ENCODE results near the gene MYO1D.
A peak's percentile ranks its signal among the peaks of the same experiment; 100 is the strongest.
"Not testable (repeated sequence)": the region's sequence is repeated elsewhere in the genome, so short reads cannot be mapped to it uniquely, and the experiment has no call there.

The MYO1D gene

GRCh38 chr17:32720671-32721070 lies 156.3 kb downstream of the MYO1D start:
- DNase-seq: no peak

DNA sequence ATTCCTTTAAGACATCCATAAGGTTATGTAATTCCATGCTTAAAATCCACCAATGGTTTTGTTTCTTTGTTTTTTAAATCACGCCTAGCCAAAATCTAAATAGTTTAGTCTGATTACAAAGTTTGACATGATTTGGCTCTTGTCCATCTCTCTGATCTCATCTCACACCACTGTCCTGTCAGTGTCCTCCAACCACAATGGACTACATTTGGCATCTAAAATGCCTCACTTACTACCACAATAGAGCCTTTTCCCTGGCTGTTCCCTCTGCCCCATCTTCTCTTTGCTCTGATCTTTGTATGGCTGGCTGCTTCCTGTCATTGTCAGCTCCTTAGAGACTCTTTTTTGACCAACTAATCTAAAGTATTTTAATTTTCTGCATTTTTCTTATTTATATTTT lies 157.2 kb downstream of the MYO1D start:
- no peak for DNase-seq

DNA sequence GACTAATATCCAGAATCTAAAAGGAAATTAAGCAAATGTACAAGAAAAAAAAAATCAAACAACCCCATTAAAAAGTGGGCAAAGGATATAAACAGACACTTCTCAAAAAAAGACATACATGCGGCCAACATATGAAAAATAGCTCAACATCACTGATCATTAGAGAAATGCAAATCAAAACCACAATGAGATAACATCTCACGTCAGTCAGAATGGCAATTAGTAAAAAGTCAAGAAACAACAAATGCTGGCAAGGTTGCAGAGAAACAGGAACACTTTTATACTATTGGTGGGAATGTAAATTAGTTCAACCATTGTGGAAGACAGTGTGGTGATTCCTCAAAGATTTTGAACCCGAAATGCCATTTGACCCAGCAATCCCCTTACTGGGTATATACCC lies 162.0 kb downstream of the MYO1D start:
- DNase-seq: not testable (repeated sequence)

DNA sequence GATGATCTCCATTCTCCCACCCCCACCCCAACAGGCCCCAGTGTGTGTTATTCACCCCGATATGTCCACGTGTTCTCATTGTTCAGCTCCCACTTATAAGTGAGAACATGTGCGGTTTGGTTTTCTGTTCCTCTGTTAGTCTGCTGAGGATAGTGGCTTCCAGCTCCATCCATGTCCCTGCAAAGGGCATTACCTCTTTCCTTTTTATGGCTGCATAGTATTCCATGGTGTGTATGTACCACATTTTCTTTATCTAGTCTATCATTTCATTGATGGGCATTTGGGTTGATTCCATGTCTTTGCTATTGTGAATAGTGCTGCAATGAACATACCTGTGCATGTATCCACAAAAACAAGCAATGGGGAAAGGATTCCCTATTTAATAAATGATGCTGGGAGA lies 162.7 kb downstream of the MYO1D start:
- not testable (repeated sequence) for DNase-seq

- no peak for DNase-seq
Observed at GRCh38 chr17:32713081-32713480, 163.8 kb downstream of the MYO1D start.

GRCh38 chr17:32709562-32709961 lies 167.4 kb downstream of the MYO1D start:
- DNase-seq: no peak

DNA sequence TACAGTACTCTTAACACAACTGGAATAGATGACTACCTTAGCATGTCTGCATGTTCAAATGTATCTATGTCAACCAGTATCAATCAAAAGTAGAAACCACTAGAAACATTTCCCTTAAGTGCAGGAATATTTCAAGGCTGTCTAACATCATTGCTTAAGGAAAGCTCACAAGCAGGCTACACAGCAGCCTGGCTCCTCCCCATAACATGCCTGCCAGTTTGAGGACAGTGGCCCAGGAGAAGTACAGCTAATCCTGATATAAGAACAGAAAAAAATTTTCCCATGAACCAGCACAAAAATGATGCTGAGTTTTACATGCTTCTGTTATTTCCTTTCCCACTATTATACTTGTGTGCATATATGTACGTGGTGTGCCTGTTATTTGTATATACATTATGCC lies 175.1 kb downstream of the MYO1D start:
- DNase-seq: no peak

DNA sequence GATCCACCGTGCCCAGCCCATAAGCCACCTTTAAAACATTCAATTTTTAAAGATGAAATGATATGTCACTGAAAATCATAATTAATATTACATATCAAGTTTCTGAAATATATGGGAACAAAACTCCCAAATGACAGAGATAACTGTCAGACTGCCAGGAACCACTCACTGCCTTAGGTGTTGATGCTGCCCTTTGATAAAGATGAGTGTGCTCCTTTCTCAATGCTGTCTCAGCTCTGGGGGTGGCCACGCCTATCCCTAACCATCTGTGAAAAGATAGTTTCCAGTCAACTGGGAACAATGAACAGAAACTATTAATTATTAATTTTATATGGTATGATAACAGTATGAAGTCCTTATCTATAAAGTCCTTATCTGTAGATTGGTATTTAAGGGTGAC lies 177.7 kb downstream of the MYO1D start:
- DNase-seq: no peak

- no peak for DNase-seq
Observed at GRCh38 chr17:32697728-32698625, 178.9 kb downstream of the MYO1D start.

DNA sequence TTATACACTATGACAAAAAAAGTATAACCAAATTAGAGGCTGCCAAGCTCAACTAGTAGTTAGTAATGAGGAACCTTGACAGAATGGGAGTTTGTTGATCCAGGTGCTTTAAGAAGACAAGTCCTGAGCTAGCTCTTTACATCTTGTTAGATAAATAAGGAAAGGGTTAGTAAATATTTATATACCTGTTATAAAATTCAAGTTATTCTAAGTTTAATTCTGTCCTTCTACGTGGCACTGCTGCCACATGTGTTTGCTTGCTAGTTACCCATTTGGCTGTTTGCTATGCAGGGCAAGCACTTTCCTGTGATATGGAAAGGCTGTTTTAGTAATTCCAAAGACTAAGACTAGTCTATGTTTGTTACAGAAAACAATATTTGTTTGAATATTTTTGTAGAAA lies 180.5 kb downstream of the MYO1D start:
- DNase-seq: no peak

GRCh38 chr17:32695864-32696263 lies 181.1 kb downstream of the MYO1D start:
- no peak for DNase-seq

GRCh38 chr17:32693194-32693897 lies 183.6 kb downstream of the MYO1D start:
- DNase-seq: no peak

- no peak for DNase-seq
Observed at GRCh38 chr17:32692179-32692578, 184.7 kb downstream of the MYO1D start.

- DNase-seq: no peak
Observed at GRCh38 chr17:32689348-32689747, 187.6 kb downstream of the MYO1D start.

DNA sequence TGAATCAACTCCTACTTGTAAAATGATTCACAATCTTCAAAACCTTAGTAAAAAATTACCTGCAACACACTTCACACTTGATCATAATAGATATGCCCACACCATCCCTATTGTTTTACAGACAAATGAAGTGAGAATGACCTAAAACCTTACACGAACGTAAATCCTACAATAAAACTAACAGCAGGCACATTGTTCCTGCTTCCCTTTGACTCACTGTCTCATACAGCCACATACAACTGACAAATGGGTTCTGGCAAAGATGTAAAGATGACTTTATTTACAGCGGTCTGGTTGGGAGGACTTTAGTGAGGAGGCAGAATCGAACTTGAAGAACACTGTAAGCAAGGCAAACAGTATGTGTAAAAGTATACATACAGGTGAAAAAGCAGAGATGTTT lies 188.7 kb downstream of the MYO1D start:
- no peak for DNase-seq

DNA sequence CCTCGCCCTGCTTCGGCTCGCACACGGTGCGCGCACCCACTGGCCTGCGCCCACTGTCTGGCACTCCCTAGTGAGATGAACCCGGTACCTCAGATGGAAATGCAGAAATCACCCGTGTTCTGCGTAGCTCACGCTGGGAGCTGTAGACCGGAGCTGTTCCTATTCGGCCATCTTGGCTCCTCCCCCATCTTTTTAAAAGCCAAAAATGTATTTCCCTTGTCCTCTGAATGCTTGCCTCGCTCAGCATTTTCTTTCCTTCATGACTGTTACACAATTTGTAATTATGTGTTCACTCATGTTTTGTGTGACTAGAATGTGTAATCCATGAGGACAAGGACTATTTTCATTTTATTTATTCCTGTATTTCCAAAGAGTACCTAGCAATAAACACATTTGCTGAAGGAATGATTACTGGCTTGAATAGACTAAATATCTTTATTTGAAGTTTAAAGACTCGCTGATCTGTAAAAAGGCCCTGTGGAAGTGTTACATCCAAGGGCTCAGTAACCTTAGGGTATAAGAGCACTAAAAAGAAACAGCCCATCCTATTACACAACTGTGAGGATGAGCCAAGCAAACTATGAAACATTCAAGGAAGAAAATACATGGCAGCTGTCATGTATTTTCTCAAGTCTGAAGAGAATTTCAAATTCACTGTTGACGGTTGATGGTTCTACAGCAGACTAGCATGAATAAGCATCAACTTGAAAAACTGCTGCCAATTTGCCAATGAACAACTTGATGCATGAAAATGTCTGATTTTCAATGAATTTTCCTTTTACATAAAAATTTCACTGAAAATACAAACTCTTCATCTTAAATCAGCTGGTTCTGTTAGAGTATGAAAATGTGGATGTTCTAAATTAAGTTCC lies 192.6 kb downstream of the MYO1D start:
- no peak for DNase-seq

DNA sequence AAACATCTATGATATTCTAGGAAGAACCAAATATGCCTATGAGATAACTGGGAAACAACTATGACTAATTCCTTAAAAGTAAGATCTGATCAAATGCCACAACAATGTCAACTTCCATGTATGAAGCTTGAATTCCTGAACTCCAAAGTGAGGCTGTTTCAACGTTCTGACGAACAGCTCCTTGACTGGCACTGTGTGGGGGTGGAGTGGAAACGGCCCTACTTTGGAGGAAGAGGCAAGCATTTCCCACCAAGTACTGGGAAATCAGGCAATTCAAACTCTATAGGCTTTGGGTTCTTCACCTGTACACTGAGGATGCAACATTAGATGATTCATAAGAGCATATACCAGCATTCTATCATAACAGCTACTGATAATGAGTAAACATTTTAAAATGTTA lies 203.0 kb downstream of the MYO1D start:
- DNase-seq: no peak

- no peak for DNase-seq
Observed at GRCh38 chr17:32672711-32673110, 204.2 kb downstream of the MYO1D start.

GRCh38 chr17:32671896-32672295 lies 205.0 kb downstream of the MYO1D start:
- peak; percentile 40 for DNase-seq

DNA sequence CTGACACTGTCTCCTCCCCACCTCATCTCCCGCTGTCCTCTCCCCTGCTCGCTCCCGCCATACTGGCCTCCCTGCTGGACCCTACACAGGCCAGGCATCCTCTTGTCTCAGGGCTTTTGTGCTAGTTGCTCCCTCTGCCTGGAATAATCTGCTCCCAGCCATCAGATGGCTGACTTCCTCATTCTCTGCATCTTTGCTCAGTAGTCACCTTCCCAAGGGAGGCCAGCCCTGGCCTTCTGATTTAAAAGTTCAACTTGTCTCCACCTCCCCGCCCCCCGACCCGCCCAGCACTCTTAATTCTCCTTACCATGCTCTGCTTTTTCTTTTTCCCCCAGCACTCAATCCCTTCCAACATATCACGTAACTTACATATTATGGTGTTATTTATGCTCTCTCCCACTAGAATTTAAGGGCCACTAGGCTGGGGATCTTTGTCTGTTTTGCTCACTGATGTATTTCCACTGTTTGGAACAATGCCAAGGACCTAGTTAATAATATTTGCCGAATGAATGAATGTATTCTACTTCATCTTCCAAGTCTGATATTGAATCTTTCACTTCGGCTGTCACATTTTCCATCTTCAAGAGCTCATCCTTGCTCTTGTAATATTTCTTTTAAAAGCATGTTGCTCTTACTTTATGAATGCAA lies 211.9 kb downstream of the MYO1D start:
- no peak for DNase-seq

DNA sequence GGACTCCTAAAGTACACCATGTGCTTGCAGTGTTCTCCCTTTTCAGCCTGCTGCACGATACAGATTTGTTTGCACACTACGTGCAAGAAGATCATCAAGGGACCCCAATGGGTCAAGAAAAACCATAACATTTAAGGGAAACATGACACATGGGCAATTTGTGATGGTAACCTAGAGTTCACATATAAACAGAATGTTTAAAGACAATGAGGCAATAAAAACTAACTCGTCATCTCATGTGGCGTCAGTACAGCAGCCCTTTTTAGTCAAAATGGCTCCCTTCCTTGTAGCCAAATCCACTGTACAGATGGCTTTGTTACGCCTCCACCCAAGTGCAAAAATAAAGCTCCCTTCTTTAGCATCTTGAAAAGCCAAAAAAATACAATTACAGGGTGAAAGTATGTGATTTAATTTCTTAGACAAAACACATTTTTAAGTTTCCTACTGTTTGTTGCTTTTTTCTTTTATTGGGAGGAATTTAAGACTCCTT lies 216.4 kb downstream of the MYO1D start:
- DNase-seq: no peak

DNA sequence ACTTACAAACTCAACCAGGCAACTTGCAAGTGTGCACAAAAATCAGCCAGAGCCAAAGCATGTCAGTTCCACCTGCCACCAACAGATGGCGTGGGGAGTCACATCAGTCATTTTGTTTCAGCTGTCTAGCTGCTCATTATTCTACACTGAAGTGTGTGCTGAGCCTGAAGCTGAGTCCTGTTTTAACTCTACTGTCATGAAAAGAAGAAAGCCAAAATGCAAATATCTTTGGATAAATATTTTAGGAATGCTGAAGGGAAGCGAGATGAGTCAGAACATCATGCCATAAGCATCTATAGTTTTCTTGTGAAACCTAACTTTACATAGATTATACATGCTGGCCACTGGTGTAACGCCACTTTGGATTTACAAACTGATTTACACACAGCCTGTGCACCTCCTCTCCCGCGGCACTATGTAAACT lies 217.5 kb downstream of the MYO1D start:
- peak; percentile 79 for DNase-seq

Data from femur (tissue), 1 donor.